Left lung (tissue), 10 donors: Measurements from ENCODE around the gene CDH4. TPM values are rescaled to one million over a fixed set of nuclear protein-coding genes. Genes with fewer than 3 reads are reported as not detected.

Experiments
- ATAC-seq: fragments of 200-7000 bp; cut with Tn5 transposase; one replicate; pipeline ENCODE4 v1.9.1; 2020; ENCODE audit warnings: moderate library complexity
- DNase-seq, 4 donors: peaks; one replicate each; pipeline ENCODE4 v3.0.0-alpha.2; 2013 to 2020
- H3K27ac ChIP-seq, 2 donors: fragments of 200-600 bp; sonication (generic) in 1 of 2; one replicate each; pipeline versions ENCODE4 v1.5.0 to v1.8.0; 2020 to 2021
- H3K27me3 ChIP-seq, 2 donors: fragments of 200-600 bp; sonication (generic) in 1 of 2; one replicate each; pipeline versions ENCODE4 v1.5.0 to v1.8.0; 2020 to 2021
- H3K36me3 ChIP-seq, 2 donors: fragments of 200-600 bp; sonication (generic) in 1 of 2; one replicate each; pipeline versions ENCODE4 v1.5.0 to v1.8.0; 2020 to 2021
- H3K4me1 ChIP-seq, 2 donors: fragments of 200-600 bp; one replicate each; pipeline ENCODE4 v1.8.0; 2021
- H3K4me3 ChIP-seq, 2 donors: fragments of 200-600 bp; sonication (generic) in 1 of 2; one replicate each; pipeline versions ENCODE4 v1.5.0 to v1.8.0; 2020 to 2021; ENCODE audit warnings: mild to moderate bottlenecking in 1 of 2
- H3K9me3 ChIP-seq, 2 donors: fragments of 200-600 bp; sonication (generic) in 1 of 2; one replicate each; pipeline versions ENCODE4 v1.5.0 to v1.8.0; 2020 to 2021
- CTCF ChIP-seq, 2 donors: fragments of 200-600 bp; sonication (generic) in 1 of 2; IDR thresholded peaks; one replicate each; pipeline versions ENCODE4 v1.5.0 to v1.8.0; 2021; ENCODE audit warnings: antibody characterized with exemption in 2 of 2
- intact Hi-C, 2 donors: fragments of 100-400 bp; cut with DNase I; formaldehyde crosslinking; loops; one replicate each; pipeline versions ENCODE4 v1.11.2 to v1.14.2; 2022
- microRNA-seq, 2 donors: library from miRNA; unstranded; fragments of <30 nt; microRNA quantifications; one replicate each; pipeline ENCODE4, GENCODE V29; 2019
- polyA plus RNA-seq, 6 donors: library from polyadenylated mRNA; unstranded; fragments of 120-200 nt; gene quantifications; one replicate each; pipeline ENCODE4 v1.2.1, GENCODE V29; 2013; ENCODE audit not compliant: insufficient read length in 6 of 6
- total RNA-seq, 2 donors: library from RNA; stranded (reverse); fragmentation: NEBNext Ultra II Directional; extraction: Animal tissue kit (Norgen Biotek cat#: 25700); gene quantifications; one replicate each; pipeline ENCODE4 v1.2.1, GENCODE V29; 2021
- donor health status: DM: no; HTN: yes; CAD: no.
- donor health status: DM: no; HTN: no; CAD: no.

The CDH4 gene
- total and polyA plus RNA-seq, 8 donors, result 0.24 to 10.8 (median 5.1) TPM

DNA sequence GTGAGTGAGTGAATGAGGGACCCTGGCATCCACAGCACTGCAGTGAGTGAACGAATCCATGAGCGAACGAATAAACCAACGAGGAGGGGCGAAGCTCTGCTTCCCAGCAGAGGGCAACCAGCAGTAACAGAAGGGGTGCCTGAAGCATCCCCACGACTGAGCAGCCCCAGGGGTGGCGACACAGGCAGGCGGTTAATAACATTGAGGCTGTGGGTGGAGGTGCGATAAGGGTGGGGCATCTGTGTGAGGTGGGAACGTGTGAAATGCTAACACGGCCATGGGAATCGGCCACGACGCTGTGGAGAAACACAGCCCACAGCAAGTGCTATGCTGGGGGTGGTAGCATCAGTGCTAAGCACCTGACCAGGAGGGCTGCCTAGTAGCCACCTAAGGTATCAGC is 737.7 kb downstream of the CDH4 start:
- H3K27me3 ChIP-seq, result no peaks in the 10 kb centered on the region
- H3K27ac ChIP-seq, result no peak overlapping the region
- DNase-seq, result peak in 1 of 4 donors; percentile 34
- no peaks in the 10 kb centered on the region for H3K4me1 ChIP-seq
- intact Hi-C loops, result no loop called here
- TF ChIP-seq CTCF (IDR thresholded peaks at IDR 0.05), result no peak
- no peak overlapping the region for H3K4me3 ChIP-seq
- ATAC-seq, result no peak
- peaks cover 0 to 84% of the 10 kb centered on the region in 2 donors for H3K36me3 ChIP-seq
- H3K9me3 ChIP-seq, result peaks cover 0 to 18% of the 10 kb centered on the region in 2 donors

Small RNAs within 50 kb of the gene (microRNA-seq; reads per million reads assigned to microRNA genes)
- gene MIR1257, result 0 reads per million in 2 donors
